OCI-LY1 (cell line): ENCODE results near the gene STRIT1.
"Not testable (repeated sequence)": the region's sequence is repeated elsewhere in the genome, so short reads cannot be mapped to it uniquely, and the experiment has no call there.

Experiments
- H2AFZ ChIP-seq: fragments of 200-600 bp; sonication (generic), shearing (Covaris generic); 2 replicates; pipeline ENCODE4 v1.6.0; 2014; ENCODE audit warnings: antibody characterized with exemption, mild to moderate bottlenecking, low read length
- H3F3A ChIP-seq: fragments of 200-600 bp; sonication (generic), shearing (Covaris generic); 2 replicates; pipeline ENCODE4 v1.6.0; 2014; ENCODE audit warnings: mild to moderate bottlenecking, antibody characterized with exemption, low read length, moderate library complexity; ENCODE audit not compliant: insufficient read depth
- H3K27ac ChIP-seq: fragments of 200-600 bp; sonication (generic); 2 replicates; pipeline ENCODE4 v1.5.1; 2014; ENCODE audit warnings: low read length, mixed run types, mild to moderate bottlenecking, low read depth; ENCODE audit not compliant: poor library complexity, severe bottlenecking
- H3K27me3 ChIP-seq: fragments of 200-600 bp; sonication (generic); 2 replicates; pipeline ENCODE4 v1.6.0; 2014; ENCODE audit warnings: antibody characterized with exemption, mild to moderate bottlenecking, low read length, moderate library complexity; ENCODE audit not compliant: insufficient read depth
- H3K36me3 ChIP-seq: fragments of 200-600 bp; sonication (generic); 2 replicates; pipeline ENCODE4 v1.6.1; 2014; ENCODE audit warnings: mild to moderate bottlenecking, antibody characterized with exemption, low read length, moderate library complexity, mixed read lengths; ENCODE audit not compliant: insufficient read depth
- H3K4me1 ChIP-seq: fragments of 200-600 bp; sonication (generic); 2 replicates; pipeline ENCODE4 v1.5.1; 2014; ENCODE audit warnings: mild to moderate bottlenecking, low read length, moderate library complexity; ENCODE audit not compliant: insufficient read depth, severe bottlenecking
- H3K4me2 ChIP-seq: fragments of 200-600 bp; sonication (generic), shearing (Covaris generic); 2 replicates; pipeline ENCODE4 v1.6.1; 2014; ENCODE audit warnings: low read length
- H3K4me3 ChIP-seq: fragments of 200-600 bp; sonication (generic); 2 replicates; pipeline ENCODE4 v1.5.1; 2014; ENCODE audit warnings: low read length, low read depth, mild to moderate bottlenecking, mixed read lengths; ENCODE audit not compliant: poor library complexity, severe bottlenecking
- H3K79me2 ChIP-seq: fragments of 200-600 bp; shearing (Covaris generic); 2 replicates; pipeline ENCODE4 v1.6.1; 2016; ENCODE audit warnings: mixed run types, low read length, mixed read lengths; ENCODE audit not compliant: insufficient read depth
- H3K9ac ChIP-seq: fragments of 200-600 bp; sonication (generic), shearing (Covaris generic); 2 replicates; pipeline ENCODE4 v1.6.1; 2014; ENCODE audit warnings: mild to moderate bottlenecking, low read length, mixed read lengths
- H3K9me2 ChIP-seq: fragments of 200-600 bp; sonication (generic), shearing (Covaris generic); 2 replicates; pipeline ENCODE4 v1.6.1; 2014; ENCODE audit warnings: low read depth, mild to moderate bottlenecking, low read length, mixed read lengths
- H3K9me3 ChIP-seq: fragments of 200-600 bp; shearing (Covaris generic); 2 replicates; pipeline ENCODE4 v1.6.1; 2014; ENCODE audit warnings: low read length, mixed read lengths
- H4K20me1 ChIP-seq: fragments of 200-600 bp; sonication (generic), shearing (Covaris generic); 2 replicates; pipeline ENCODE4 v1.6.0; 2016; ENCODE audit warnings: mild to moderate bottlenecking, low read length; ENCODE audit not compliant: insufficient read depth
- EZH2 ChIP-seq: fragments of 200-600 bp; sonication (generic), shearing (Covaris generic); IDR thresholded peaks from 2 replicates; pipeline ENCODE4 v1.8.0; 2017; ENCODE audit warnings: borderline replicate concordance, mixed run types, mild to moderate bottlenecking, antibody characterized with exemption, low read length, moderate library complexity, mixed read lengths
- TF ChIP-seq, protein P1 (sequence below): fragments of 200-600 bp; sonication (generic), shearing (Covaris generic); IDR thresholded peaks from 2 replicates; pipeline ENCODE4 v1.5.1; 2017; ENCODE audit warnings: mild to moderate bottlenecking, antibody characterized with exemption, low read length, moderate library complexity, mixed read lengths

Gene STRIT1

GRCh38 chr3:155281912-155282311 lies 11.6 kb downstream of the STRIT1 start:
- Histone ChIP-seq H3F3A (no peaks in the 10 kb centered on the region), H3K9ac (no peak overlapping the region), H3K36me3 (no peaks in the 10 kb centered on the region), H4K20me1 (no peaks in the 10 kb centered on the region), H3K4me3 (no peak overlapping the region), H3K9me3 (no peaks in the 10 kb centered on the region), H3K27me3 (no peaks in the 10 kb centered on the region), H3K4me1 (peaks cover 12% of the 10 kb centered on the region), H2AFZ (no peak overlapping the region), H3K4me2 (0 out of 2 replicates have a peak overlapping the region, but pooled peaks have one; percentile 11), H3K9me2 (no peaks in the 10 kb centered on the region), H3K79me2 (no peaks in the 10 kb centered on the region), H3K27ac (peak overlapping the region; percentile 40)
- TF ChIP-seq EZH2: no peak
- TF ChIP-seq, protein P1, sequence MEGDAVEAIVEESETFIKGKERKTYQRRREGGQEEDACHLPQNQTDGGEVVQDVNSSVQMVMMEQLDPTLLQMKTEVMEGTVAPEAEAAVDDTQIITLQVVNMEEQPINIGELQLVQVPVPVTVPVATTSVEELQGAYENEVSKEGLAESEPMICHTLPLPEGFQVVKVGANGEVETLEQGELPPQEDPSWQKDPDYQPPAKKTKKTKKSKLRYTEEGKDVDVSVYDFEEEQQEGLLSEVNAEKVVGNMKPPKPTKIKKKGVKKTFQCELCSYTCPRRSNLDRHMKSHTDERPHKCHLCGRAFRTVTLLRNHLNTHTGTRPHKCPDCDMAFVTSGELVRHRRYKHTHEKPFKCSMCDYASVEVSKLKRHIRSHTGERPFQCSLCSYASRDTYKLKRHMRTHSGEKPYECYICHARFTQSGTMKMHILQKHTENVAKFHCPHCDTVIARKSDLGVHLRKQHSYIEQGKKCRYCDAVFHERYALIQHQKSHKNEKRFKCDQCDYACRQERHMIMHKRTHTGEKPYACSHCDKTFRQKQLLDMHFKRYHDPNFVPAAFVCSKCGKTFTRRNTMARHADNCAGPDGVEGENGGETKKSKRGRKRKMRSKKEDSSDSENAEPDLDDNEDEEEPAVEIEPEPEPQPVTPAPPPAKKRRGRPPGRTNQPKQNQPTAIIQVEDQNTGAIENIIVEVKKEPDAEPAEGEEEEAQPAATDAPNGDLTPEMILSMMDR: no peak

DNA sequence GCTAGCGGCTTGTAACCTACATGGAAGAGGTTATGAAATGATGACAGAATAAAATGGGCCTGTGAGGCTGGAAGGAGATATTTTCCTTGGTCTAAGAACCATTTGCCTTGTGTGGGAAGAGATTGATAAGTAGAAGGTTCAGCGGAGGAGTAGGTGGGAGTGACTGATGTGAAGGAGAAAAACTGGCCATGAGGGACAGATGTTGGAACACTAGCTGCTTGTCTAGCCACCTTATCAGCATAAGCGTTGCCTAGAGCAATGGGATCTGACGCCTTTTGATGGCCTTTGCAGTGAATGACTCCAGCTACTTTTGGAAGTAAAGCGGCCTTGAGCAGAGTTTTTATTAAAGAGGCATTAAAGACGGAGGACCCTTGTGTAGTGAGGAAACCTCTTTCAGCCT lies 17.4 kb downstream of the STRIT1 start:
- H3K9me3 ChIP-seq, H3K27me3 ChIP-seq, H3K36me3 ChIP-seq, H3K4me1 ChIP-seq, H3F3A ChIP-seq, H3K9ac ChIP-seq, H3K4me2 ChIP-seq, H3K79me2 ChIP-seq, H3K27ac ChIP-seq, H3K9me2 ChIP-seq, H3K4me3 ChIP-seq, H4K20me1 ChIP-seq, H2AFZ ChIP-seq: not testable (repeated sequence)

DNA sequence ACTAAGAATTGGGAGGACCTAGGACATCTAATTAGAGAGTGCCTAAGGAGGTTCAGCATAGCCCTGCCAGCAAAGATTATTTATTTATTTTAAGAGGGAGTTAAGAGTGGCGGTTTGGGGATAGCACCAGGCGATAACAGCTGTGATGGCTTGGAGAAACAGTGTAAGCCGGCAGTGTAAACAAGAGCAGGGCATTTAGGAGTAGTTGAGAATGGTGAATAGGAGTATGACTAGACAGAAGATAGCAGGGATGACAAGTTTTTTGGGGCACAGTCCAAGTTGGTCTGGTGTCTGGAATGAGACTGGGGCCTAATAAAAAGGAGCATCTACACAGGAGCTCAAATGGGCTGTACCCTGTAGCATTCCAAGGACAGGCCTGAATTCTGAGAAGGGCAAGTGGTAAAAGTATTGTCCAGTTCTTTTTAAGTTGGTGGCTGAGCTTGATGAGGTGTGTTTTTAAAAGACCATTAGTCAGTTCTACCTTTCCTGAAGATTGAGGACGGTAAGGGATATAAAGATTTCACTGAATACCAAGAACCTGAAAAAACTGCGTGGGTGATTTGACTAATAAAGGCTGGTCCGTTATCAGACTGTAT lies 18.2 kb downstream of the STRIT1 start:
- H3K9me2 ChIP-seq, H3F3A ChIP-seq, H4K20me1 ChIP-seq, H3K4me1 ChIP-seq, H3K79me2 ChIP-seq, H2AFZ ChIP-seq, H3K36me3 ChIP-seq, H3K27ac ChIP-seq, H3K4me2 ChIP-seq, H3K9ac ChIP-seq, H3K27me3 ChIP-seq, H3K4me3 ChIP-seq, H3K9me3 ChIP-seq: not testable (repeated sequence)

DNA sequence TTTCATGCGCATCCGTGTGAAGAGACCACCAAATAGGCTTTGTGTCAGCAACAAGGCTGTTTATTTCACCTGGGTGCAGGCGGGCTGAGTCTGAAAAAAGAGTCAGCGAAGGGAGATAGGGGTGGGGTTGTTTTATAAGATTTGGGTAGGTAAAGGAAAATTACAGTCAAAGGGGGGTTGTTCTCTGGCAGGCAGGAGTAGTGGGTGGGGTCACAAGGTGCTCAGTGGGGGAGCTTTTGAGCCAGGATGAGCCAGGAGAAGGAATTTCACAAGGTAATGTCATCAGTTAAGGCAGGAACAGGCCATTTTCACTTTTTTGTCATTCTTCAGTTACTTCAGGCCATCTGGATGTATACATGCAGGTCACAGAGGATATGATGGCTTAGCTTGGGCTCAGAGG lies 19.0 kb downstream of the STRIT1 start:
- not testable (repeated sequence) for H3K36me3 ChIP-seq, H3K4me3 ChIP-seq, H3K27ac ChIP-seq, H3K4me2 ChIP-seq, H3K27me3 ChIP-seq, H3K4me1 ChIP-seq, H3K9me2 ChIP-seq, H3F3A ChIP-seq, H2AFZ ChIP-seq, H4K20me1 ChIP-seq, H3K9ac ChIP-seq, H3K9me3 ChIP-seq, H3K79me2 ChIP-seq

DNA sequence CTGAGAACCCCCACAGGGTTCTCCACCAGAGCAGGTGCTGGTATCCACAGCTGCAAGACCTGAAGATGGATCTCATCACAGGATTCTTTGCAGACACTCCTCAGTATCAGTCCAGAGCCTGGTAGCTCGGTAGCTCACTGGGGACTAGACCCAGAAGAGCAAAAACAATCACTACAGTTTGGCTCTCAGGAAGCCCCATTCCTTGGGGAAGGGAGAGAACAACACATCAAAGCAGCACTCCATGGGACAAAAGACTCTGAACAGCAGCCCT lies 22.2 kb downstream of the STRIT1 start:
- peaks cover 9% of the 10 kb centered on the region for H3K4me1 ChIP-seq
- no peaks in the 10 kb centered on the region for H3K79me2 ChIP-seq
- no peak overlapping the region for H2AFZ ChIP-seq
- no peak overlapping the region for H3K4me3 ChIP-seq
- H3K9ac ChIP-seq: no peak overlapping the region
- H3K36me3 ChIP-seq: no peaks in the 10 kb centered on the region
- H3K27me3 ChIP-seq: no peaks in the 10 kb centered on the region
- no peaks in the 10 kb centered on the region for H3F3A ChIP-seq
- no peaks in the 10 kb centered on the region for H4K20me1 ChIP-seq
- H3K9me3 ChIP-seq: no peaks in the 10 kb centered on the region
- TF ChIP-seq, protein P1: no peak
- no peak for TF ChIP-seq EZH2
- H3K4me2 ChIP-seq: no peak overlapping the region
- no peak overlapping the region for H3K27ac ChIP-seq
- H3K9me2 ChIP-seq: no peaks in the 10 kb centered on the region
